Bone marrow (tissue), 2 donors: ENCODE results near the gene CD58.

Source experiments
- DNase-seq, 2 donors: peaks; one replicate each; lab custom pipeline; 2025; lab: John Stamatoyannopoulos, UW

Gene CD58

DNA sequence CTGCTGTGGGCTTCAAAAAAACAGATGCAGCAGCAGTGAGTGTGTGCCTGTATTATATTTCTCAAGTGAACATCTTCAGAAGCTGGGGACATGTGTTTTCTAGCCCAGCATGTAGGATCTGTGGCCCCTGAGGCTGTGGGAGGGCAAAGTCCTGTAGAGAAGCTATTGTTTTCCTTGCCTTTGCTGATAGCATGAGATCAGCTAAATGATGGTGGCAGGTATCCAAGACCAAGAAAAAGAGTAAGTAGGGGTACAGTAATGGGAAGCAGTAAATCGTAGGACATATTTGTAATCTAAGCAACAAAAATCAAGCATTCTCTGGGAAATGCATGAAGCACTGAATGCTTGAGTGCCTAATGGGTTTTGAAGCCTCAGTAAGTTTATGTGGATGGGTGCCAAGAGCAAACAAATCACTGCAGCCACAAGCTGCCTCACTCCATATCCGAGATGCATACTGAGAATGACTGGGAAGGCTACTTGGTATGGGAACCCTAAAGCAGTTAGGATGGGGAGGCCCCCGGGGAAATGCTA is 98.3 kb downstream of the CD58 start:
- no peak for DNase-seq

DNA sequence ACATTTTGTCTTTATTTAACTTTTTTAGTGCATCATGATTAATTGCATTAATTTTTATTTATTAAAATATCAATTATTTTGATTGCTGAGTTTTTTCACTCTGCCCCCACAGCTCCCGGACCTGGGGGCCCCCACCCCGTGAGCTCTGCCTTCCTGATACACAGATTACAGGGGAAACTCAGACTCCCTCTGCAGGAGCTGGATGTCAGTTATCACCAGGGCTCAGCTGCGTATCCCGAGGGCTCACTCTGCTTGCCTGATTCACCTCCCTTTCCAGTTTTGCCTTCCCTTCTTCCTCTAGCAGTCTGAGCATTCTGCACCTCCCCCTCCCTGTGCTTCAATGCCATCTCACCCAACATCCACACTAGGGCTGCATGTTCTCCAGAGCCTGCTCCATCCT is 99.6 kb downstream of the CD58 start:
- no peak for DNase-seq

DNA sequence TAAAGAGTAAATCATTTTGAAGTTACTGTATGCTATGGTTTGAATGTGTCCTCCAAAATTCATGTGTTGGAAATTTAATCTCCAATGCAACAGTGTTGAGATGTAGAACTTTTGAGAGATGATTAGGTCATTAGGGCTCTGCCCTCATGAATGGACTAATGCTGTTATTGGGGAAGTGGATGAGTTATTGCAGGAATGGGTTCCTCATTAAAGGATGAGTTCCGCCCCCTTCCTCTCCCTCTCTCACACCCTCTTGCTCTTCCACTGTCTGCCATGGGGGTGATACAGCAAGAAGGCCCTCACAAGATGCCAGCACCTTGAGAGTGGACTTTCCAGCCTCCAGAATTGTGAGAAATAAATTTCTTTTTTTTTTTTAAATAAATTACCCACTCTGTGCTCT is 100.2 kb downstream of the CD58 start:
- no peak for DNase-seq

DNA sequence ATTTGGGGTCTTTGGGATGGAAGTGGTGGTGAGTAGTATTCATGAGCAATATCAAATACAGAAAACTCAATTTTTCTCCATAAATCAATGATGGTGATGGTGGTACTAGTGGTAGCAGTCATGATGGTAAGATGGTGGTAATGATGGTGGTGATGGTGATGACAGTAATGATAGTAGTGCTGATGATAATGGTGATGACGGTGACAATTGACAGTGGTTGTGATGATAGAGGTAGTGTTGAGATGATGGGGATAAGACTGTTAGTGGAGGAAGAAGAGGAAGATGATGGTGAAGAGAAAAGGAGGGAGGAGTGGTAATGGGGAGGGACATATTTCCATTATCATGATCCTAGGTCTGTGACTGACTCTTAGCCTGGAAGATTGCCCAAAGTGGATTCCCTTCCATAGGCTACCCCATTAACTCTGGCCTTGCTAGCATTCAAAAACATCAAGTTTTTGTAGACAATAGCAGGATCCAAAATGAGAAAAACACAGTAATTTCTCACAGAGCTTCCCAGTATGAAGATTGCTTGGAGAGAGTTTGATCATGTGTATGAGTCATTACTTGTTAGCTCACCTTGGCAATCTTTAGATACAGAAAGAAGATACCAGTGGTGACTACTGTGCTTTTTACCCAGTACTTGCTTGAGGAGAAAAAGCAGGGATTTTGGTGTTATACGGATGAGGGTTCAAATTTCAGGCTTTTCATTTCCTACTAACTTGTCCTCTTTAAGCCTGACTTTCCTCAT is 103.8 kb downstream of the CD58 start:
- DNase-seq: no peak

DNA sequence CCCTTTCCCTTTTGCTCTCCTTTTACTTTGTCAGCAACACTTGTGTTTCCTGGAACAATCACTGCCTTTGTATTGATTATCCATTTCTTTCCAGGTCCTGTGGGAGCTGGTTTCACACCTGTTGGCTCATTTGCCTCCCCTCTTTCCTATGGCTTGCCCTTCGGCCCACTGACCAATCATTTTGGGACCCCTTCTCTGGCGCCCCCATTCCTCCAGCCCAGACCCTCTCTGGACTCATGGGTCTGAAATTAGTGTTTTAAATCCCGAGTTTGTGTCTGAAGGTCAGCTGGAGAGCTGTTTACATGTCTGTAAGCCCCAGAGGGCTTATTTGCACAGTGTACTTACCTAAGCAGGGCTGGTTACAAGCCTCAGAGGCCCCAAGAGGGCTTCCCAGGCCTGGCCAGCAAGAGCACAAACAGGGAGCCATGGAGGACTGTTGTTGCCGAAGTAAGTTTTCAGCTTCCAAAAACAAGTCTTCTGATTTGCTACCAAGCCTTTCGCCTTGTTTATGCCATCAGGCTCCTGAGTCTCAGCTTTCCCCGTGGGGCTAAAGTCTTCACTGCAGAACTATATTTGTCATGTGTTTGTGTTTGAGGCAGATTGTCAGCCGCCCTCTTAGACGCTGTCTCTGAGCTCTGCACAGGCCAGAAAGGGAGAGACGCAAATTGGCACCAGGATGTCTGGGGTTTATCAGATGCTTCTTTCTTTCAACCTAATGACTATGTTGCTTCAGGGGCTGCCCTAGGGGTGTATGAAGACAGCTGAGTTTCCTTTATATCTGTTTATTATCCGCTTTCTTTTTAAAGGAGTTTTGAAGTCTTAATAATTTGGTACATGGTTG is 104.8 kb downstream of the CD58 start:
- DNase-seq: no peak

DNA sequence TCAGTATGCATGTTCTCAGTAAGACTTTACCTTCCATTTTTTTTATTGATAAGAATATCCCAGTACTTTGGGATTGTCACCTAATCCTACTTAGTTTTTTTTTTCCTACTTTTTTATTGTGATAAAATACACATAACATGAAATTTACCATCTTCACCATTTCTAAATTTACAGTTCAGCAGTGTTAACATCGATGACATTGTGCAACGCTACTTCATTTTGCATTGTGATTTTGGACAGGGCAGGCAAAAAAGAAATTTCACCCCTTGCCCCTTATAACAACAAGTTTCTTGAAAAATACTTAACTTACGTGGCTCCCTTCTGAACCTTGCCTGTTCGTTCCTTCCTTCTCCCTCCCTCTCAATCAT is 105.4 kb downstream of the CD58 start:
- no peak for DNase-seq
